Endodermal cell (in vitro differentiated cells): ENCODE results near the gene OR2AG1. TPM values are rescaled to one million over a fixed set of nuclear protein-coding genes. Genes with fewer than 3 reads are reported as not detected.

Experiments used
- DNase-seq: peaks from one replicate; pipeline ENCODE4 v3.0.0-alpha.2; 2017
- H3K27ac ChIP-seq: 2 replicates; pipeline ENCODE4 v1.5.1; 2013; ENCODE audit warnings: mild to moderate bottlenecking, low read depth, low read length, moderate library complexity
- H3K27me3 ChIP-seq: 2 replicates; pipeline ENCODE4 v1.6.1; 2013; ENCODE audit warnings: mild to moderate bottlenecking, low read length, moderate library complexity; ENCODE audit not compliant: insufficient read depth, control insufficient read depth, poor library complexity, severe bottlenecking
- H3K36me3 ChIP-seq: 2 replicates; pipeline ENCODE4 v1.7.0; 2013; ENCODE audit warnings: mild to moderate bottlenecking, low read length, moderate library complexity; ENCODE audit not compliant: control insufficient read depth, insufficient read depth
- H3K4me1 ChIP-seq: one replicate; pipeline ENCODE4 v1.7.0; 2013; ENCODE audit warnings: low read length; ENCODE audit not compliant: control insufficient read depth, insufficient read depth
- H3K4me3 ChIP-seq: 2 replicates; pipeline ENCODE4 v1.5.1; 2013; ENCODE audit warnings: mild to moderate bottlenecking, low read length, moderate library complexity
- H3K9ac ChIP-seq: 2 replicates; pipeline ENCODE4 v1.6.1; 2013; ENCODE audit warnings: mild to moderate bottlenecking, low read length, moderate library complexity; ENCODE audit not compliant: poor library complexity, severe bottlenecking; ENCODE audit errors: extremely low read depth
- H3K9me3 ChIP-seq: 2 replicates; pipeline ENCODE4 v1.6.1; 2013; ENCODE audit warnings: mild to moderate bottlenecking, low read length, moderate library complexity; ENCODE audit not compliant: control insufficient read depth
- H3K27ac Mint-ChIP-seq: 2 replicates; pipeline ENCODE4 v1.8.0; 2020; ENCODE audit warnings: mixed read lengths
- H3K27me3 Mint-ChIP-seq: 2 replicates; pipeline ENCODE4 v1.8.0; 2021; ENCODE audit warnings: mild to moderate bottlenecking, mixed read lengths; ENCODE audit not compliant: insufficient read depth
- H3K36me3 Mint-ChIP-seq: 2 replicates; pipeline ENCODE4 v1.8.0; 2020; ENCODE audit warnings: low read depth, mixed read lengths
- H3K4me1 Mint-ChIP-seq: 2 replicates; pipeline ENCODE4 v1.8.0; 2020; ENCODE audit warnings: mixed read lengths
- H3K4me3 Mint-ChIP-seq: 2 replicates; pipeline ENCODE4 v1.8.0; 2020; ENCODE audit warnings: mild to moderate bottlenecking, moderate library complexity, mixed read lengths
- H3K9me3 Mint-ChIP-seq: 2 replicates; pipeline ENCODE4 v1.8.0; 2020; ENCODE audit warnings: mild to moderate bottlenecking, mixed read lengths
- WGBS, 2 experiments: methylation state at CpG; one replicate each; pipeline versions ENCODE4 v1.1.5 to v1.1.7; 2013; ENCODE audit warnings: missing lambda C conversion rate in 2 of 2, mixed read lengths in 1 of 2; ENCODE audit not compliant: insufficient coverage in 1 of 2, insufficient read length in 1 of 2; 5-methylcytosine and 5-hydroxymethylcytosine counted together
- total RNA-seq, 2 donors: library from RNA; stranded (reverse); fragmentation: NEBNext Ultra II Directional in 1 of 2; extraction: Animal tissue kit (Norgen Biotek cat#: 25700) in 1 of 2; gene quantifications; 2 replicates in 1 of 2; 3 replicates in 1 of 2; pipeline ENCODE4 v1.2.1, GENCODE V29; 2021
- TF ChIP-seq, protein P1 (sequence below): fragments of 200-600 bp; sonication (generic); conservative IDR thresholded peaks from 2 replicates; pipeline ENCODE4 v1.5.0; 2021; ENCODE audit warnings: antibody characterized with exemption, mild to moderate bottlenecking

The OR2AG1 gene
- total RNA-seq, 2 donors from 2014 or later = not detected

DNA sequence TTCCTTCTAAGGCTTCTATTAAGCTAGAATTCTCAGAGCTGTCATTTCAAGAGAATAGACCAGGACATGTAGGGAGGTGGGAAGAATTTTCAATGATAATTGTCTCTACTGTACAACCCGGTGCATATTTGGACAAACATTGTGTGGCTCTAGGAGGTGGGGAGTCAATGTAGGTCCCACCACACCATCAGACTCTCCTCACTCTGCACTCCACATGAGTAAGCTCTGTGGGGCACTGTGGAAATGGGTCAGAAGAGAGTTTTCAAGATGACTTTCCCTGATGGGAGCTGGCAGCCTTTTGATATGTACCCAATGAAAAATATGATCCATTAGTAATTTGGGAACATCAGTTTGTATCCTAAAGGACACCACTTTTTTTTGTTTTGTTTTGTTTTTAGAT, 44.2 kb upstream of the OR2AG1 start:
- Mint-ChIP-seq H3K4me1 (no peaks in the 10 kb centered on the region), H3K4me3 (no peak overlapping the region), H3K27ac (no peak overlapping the region), H3K9me3 (no peaks in the 10 kb centered on the region), H3K36me3 (no peaks in the 10 kb centered on the region), H3K27me3 (no peaks in the 10 kb centered on the region)
- TF ChIP-seq, protein P1, sequence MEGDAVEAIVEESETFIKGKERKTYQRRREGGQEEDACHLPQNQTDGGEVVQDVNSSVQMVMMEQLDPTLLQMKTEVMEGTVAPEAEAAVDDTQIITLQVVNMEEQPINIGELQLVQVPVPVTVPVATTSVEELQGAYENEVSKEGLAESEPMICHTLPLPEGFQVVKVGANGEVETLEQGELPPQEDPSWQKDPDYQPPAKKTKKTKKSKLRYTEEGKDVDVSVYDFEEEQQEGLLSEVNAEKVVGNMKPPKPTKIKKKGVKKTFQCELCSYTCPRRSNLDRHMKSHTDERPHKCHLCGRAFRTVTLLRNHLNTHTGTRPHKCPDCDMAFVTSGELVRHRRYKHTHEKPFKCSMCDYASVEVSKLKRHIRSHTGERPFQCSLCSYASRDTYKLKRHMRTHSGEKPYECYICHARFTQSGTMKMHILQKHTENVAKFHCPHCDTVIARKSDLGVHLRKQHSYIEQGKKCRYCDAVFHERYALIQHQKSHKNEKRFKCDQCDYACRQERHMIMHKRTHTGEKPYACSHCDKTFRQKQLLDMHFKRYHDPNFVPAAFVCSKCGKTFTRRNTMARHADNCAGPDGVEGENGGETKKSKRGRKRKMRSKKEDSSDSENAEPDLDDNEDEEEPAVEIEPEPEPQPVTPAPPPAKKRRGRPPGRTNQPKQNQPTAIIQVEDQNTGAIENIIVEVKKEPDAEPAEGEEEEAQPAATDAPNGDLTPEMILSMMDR = no peak
- 100% methylated on average over 1 of the region's 1 CpG; no CpG with 5 or more reads in 1 of the 2 experiments for WGBS, 2 experiments
- no peak overlapping the region for H3K4me3 ChIP-seq
- no peaks in the 10 kb centered on the region for H3K27me3 ChIP-seq
- H3K27ac ChIP-seq = no peak overlapping the region
- H3K4me1 ChIP-seq = no peaks in the 10 kb centered on the region
- DNase-seq = no peak
- H3K9me3 ChIP-seq = no peaks in the 10 kb centered on the region
- H3K9ac ChIP-seq = no peak overlapping the region
- no peaks in the 10 kb centered on the region for H3K36me3 ChIP-seq

DNA sequence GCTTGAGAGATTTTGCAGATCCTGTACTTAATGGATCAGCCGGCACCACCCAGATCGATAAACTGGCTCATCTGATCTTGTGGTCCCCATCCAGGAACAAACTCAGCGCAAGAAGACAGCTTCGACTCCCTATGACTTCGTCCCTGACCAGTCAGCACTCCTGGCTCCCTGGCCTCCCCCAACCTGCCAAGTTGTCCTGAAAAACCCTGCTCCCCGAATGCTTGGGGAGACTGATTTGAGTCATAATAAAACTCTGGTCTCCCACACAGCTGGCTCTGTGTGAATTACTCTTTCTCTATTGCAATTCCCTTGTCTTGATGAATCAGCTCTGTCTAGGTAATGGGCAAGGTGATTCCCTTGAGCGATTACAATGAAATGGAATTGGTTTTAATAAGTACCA, 40.6 kb upstream of the OR2AG1 start:
- H3K36me3 ChIP-seq = no peaks in the 10 kb centered on the region
- H3K27ac ChIP-seq = no peak overlapping the region
- H3K4me1 Mint-ChIP-seq = no peaks in the 10 kb centered on the region
- H3K4me3 ChIP-seq = no peak overlapping the region
- TF ChIP-seq, protein P1 = no peak
- DNase-seq = no peak
- H3K4me1 ChIP-seq = no peaks in the 10 kb centered on the region
- WGBS, 2 experiments = 76 to 79% methylated on average over 7 of the region's 7 CpGs
- no peak overlapping the region for H3K4me3 Mint-ChIP-seq
- H3K9ac ChIP-seq = no peak overlapping the region
- no peaks in the 10 kb centered on the region for H3K27me3 Mint-ChIP-seq
- H3K9me3 ChIP-seq = no peaks in the 10 kb centered on the region
- H3K9me3 Mint-ChIP-seq = no peaks in the 10 kb centered on the region
- no peaks in the 10 kb centered on the region for H3K27me3 ChIP-seq
- no peak overlapping the region for H3K27ac Mint-ChIP-seq
- H3K36me3 Mint-ChIP-seq = no peaks in the 10 kb centered on the region

DNA sequence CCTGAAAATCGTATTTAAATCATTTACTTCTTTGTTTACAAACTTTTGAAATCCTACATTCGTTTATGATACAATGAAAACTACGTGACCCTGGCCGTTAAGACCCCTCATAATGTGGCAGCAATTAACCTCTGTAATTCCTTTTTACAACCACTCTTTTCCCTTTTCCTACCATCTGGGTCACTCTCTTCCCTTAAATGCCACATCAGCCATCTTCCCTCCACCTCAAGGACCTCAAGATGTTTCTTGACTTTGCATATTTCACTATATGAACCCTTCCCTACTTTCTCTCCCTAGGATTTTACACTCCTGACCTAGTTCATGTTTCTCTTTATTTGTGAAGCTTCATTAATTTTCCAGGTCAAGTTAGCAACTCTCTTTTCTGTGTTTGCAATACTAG, 37.8 kb upstream of the OR2AG1 start:
- no peaks in the 10 kb centered on the region for H3K4me1 ChIP-seq
- TF ChIP-seq, protein P1 = no peak
- no peak overlapping the region for H3K9ac ChIP-seq
- peaks cover 6% of the 10 kb centered on the region for H3K27me3 Mint-ChIP-seq
- peaks cover 4% of the 10 kb centered on the region for H3K4me1 Mint-ChIP-seq
- H3K27me3 ChIP-seq = peaks cover 14% of the 10 kb centered on the region
- H3K27ac ChIP-seq = no peak overlapping the region
- no peaks in the 10 kb centered on the region for H3K9me3 Mint-ChIP-seq
- H3K36me3 ChIP-seq = no peaks in the 10 kb centered on the region
- no peak overlapping the region for H3K27ac Mint-ChIP-seq
- WGBS, 2 experiments = 88 to 90% methylated on average over 4 of the region's 4 CpGs
- no peak overlapping the region for H3K4me3 ChIP-seq
- H3K4me3 Mint-ChIP-seq = no peak overlapping the region
- H3K9me3 ChIP-seq = no peaks in the 10 kb centered on the region
- DNase-seq = no peak
- no peaks in the 10 kb centered on the region for H3K36me3 Mint-ChIP-seq
